Measurements from ENCODE around the gene CYP26B1.

DNA sequence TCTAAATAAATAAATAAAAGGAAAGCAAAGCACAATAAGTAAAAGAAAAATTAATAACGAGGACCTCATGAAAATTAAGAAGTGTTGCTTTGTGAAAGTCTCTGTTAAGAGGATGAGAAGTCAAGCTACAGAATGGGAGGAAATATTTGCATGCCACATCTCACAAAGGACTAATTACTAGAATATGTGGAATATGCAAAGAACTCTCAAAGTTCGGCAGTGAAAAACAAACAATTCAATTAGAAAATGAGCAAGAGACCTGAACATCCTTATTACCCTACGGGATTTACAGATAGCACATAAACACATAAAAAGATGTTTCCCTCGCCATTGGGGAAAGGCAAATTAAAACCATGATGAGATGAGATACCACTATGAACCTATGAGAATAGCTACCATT is 23.3 kb downstream of the CYP26B1 start:
- TF ChIP-seq, protein P1, sequence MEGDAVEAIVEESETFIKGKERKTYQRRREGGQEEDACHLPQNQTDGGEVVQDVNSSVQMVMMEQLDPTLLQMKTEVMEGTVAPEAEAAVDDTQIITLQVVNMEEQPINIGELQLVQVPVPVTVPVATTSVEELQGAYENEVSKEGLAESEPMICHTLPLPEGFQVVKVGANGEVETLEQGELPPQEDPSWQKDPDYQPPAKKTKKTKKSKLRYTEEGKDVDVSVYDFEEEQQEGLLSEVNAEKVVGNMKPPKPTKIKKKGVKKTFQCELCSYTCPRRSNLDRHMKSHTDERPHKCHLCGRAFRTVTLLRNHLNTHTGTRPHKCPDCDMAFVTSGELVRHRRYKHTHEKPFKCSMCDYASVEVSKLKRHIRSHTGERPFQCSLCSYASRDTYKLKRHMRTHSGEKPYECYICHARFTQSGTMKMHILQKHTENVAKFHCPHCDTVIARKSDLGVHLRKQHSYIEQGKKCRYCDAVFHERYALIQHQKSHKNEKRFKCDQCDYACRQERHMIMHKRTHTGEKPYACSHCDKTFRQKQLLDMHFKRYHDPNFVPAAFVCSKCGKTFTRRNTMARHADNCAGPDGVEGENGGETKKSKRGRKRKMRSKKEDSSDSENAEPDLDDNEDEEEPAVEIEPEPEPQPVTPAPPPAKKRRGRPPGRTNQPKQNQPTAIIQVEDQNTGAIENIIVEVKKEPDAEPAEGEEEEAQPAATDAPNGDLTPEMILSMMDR (IDR thresholded peaks at IDR 0.05; ENCODE audit: borderline replicate concordance, extremely low read depth, low read length, poor library complexity, severe bottlenecking) = no peak
- no peak for TF ChIP-seq EZH2 (IDR thresholded peaks at IDR 0.05; ENCODE audit: borderline replicate concordance, low read depth, low read length, severe bottlenecking)

Measured in DND-41 (cell line).